ENCODE results near the gene CCDC9B. TPM values are rescaled to one million over a fixed set of nuclear protein-coding genes. Genes with fewer than 3 reads are reported as not detected.

Gene CCDC9B
- total and polyA plus RNA-seq, 7 donors, result 5.1 to 97.2 (median 43.9) TPM

- H3K27me3 ChIP-seq, result no peaks in the 10 kb centered on the region
- DNase-seq, result peak; percentile 72
- peaks cover 0 to 100% (median 99%) of the 10 kb centered on the region in 4 donors for H3K4me1 ChIP-seq
- intact Hi-C loops (cut with DNase I), result loop anchor here (5.0 to 10.0 kb wide), 2 partner anchors 228 to 855 kb away; no protein-coding TSS in a partner anchor
- H3K27ac ChIP-seq, result peak overlapping the region; percentile 97 to 99 (median 99)
- no peaks in the 10 kb centered on the region for H3K9me3 ChIP-seq
- no peak overlapping the region for H3K4me3 ChIP-seq
- TF ChIP-seq EP300 (IDR thresholded peaks at IDR 0.05) (peak in 2 of 4 donors; percentile 11 to 95), POLR2AphosphoS5 (IDR thresholded peaks at IDR 0.05) (peak in 3 of 4 donors; percentile 8 to 43 (median 23)), CTCF (IDR thresholded peaks at IDR 0.05) (no peak), POLR2A (IDR thresholded peaks at IDR 0.05) (no peak)
- WGBS, 2 donors, result 86 to 89% methylated on average over 7 of the region's 7 CpGs
- H3K36me3 ChIP-seq, result peaks cover 0 to 3% (median 2%) of the 10 kb centered on the region in 4 donors
Observed at GRCh38 chr15:40329804-40330203, 10.9 kb downstream of the CCDC9B start.

- Histone ChIP-seq H3K36me3 (no peaks in the 10 kb centered on the region), H3K27ac (peak overlapping the region; percentile 97 to 99 (median 99)), H3K4me1 (peaks cover 0 to 97% (median 91%) of the 10 kb centered on the region in 4 donors), H3K4me3 (peak overlapping the region in 1 of 4 donors; percentile 84), H3K9me3 (no peaks in the 10 kb centered on the region), H3K27me3 (no peaks in the 10 kb centered on the region)
- no peak for TF ChIP-seq EP300 (IDR thresholded peaks at IDR 0.05)
- TF ChIP-seq POLR2A (IDR thresholded peaks at IDR 0.05), result no peak
- no peak for TF ChIP-seq CTCF (IDR thresholded peaks at IDR 0.05)
- no peak for TF ChIP-seq POLR2AphosphoS5 (IDR thresholded peaks at IDR 0.05)
- no peak for DNase-seq
- intact Hi-C loops (cut with DNase I), result no loop called here
- WGBS, 2 donors, result 75 to 89% methylated on average over 5 of the region's 5 CpGs
Observed at GRCh38 chr15:40328751-40329150, 12.0 kb downstream of the CCDC9B start.

- intact Hi-C loops (cut with DNase I), result no loop called here
- Histone ChIP-seq H3K4me1 (peaks cover 0 to 91% (median 85%) of the 10 kb centered on the region in 4 donors), H3K9me3 (no peaks in the 10 kb centered on the region), H3K4me3 (peak overlapping the region in 3 of 4 donors; percentile 2 to 84 (median 15)), H3K36me3 (no peaks in the 10 kb centered on the region), H3K27me3 (no peaks in the 10 kb centered on the region), H3K27ac (peak overlapping the region; percentile 97 to 99 (median 99))
- DNase-seq, result no peak
- peak in 1 of 4 donors; percentile 6 for TF ChIP-seq POLR2AphosphoS5 (IDR thresholded peaks at IDR 0.05)
- no peak for TF ChIP-seq POLR2A (IDR thresholded peaks at IDR 0.05)
- TF ChIP-seq EP300 (IDR thresholded peaks at IDR 0.05), result no peak
- WGBS, 2 donors, result 68 to 89% methylated on average over 3 of the region's 3 CpGs
Observed at GRCh38 chr15:40328176-40328575, 12.6 kb downstream of the CCDC9B start.

- H3K36me3 ChIP-seq, result no peaks in the 10 kb centered on the region
- H3K27ac ChIP-seq, result peak overlapping the region; percentile 97 to 99 (median 99)
- H3K4me1 ChIP-seq, result peaks cover 0 to 91% (median 85%) of the 10 kb centered on the region in 4 donors
- no peak for TF ChIP-seq EP300 (IDR thresholded peaks at IDR 0.05)
- TF ChIP-seq POLR2A (IDR thresholded peaks at IDR 0.05), result no peak
- peak in 1 of 4 donors; percentile 30 for TF ChIP-seq POLR2AphosphoS5 (IDR thresholded peaks at IDR 0.05)
- intact Hi-C loops (cut with DNase I), result no loop called here
- WGBS, 2 donors, result 59 to 80% methylated on average over 6 of the region's 6 CpGs
- H3K27me3 ChIP-seq, result no peaks in the 10 kb centered on the region
- no peak for DNase-seq
- peak overlapping the region; percentile 2 to 84 (median 12) for H3K4me3 ChIP-seq
- H3K9me3 ChIP-seq, result no peaks in the 10 kb centered on the region
Observed at GRCh38 chr15:40327457-40327856, 13.3 kb downstream of the CCDC9B start.

- 90 to 94% methylated on average over 2 of the region's 2 CpGs for WGBS, 2 donors
- intact Hi-C loops (cut with DNase I), result no loop called here
- H3K4me3 ChIP-seq, result peak overlapping the region; percentile 79 to 96 (median 90)
Observed at GRCh38 chr15:40325700-40326099, 15.0 kb downstream of the CCDC9B start.

More at GRCh38 chr15:40325700-40326099, 15.0 kb downstream of the CCDC9B start:
- TF ChIP-seq POLR2AphosphoS5 (IDR thresholded peaks at IDR 0.05) (no peak), EP300 (IDR thresholded peaks at IDR 0.05) (no peak), CTCF (IDR thresholded peaks at IDR 0.05) (no peak), POLR2A (IDR thresholded peaks at IDR 0.05) (no peak)
- Histone ChIP-seq H3K4me1 (peaks cover 0 to 86% (median 78%) of the 10 kb centered on the region in 4 donors), H3K27me3 (no peaks in the 10 kb centered on the region), H3K9me3 (no peaks in the 10 kb centered on the region), H3K27ac (peak overlapping the region; percentile 90 to 99 (median 99)), H3K36me3 (no peaks in the 10 kb centered on the region)
- no peak for DNase-seq
